Tongue (tissue), 2 donors: ENCODE data around the gene STXBP5. TPM values are rescaled to one million over a fixed set of nuclear protein-coding genes. Genes with fewer than 3 reads are reported as not detected.
"Not testable (repeated sequence)": the region's sequence is repeated elsewhere in the genome, so short reads cannot be mapped to it uniquely, and the experiment has no call there.

Source experiments
- DNase-seq: peaks from one replicate; pipeline ENCODE4 v3.0.0-alpha.2; 2015
- total RNA-seq: library from RNA; depleted of rRNA; stranded (reverse); fragments of >200 nt; gene quantifications from one replicate; pipeline ENCODE4 v1.2.3, GENCODE V29; 2014

Gene STXBP5
- total RNA-seq, 1 donor from 2014 or later: 33.7 TPM

DNA sequence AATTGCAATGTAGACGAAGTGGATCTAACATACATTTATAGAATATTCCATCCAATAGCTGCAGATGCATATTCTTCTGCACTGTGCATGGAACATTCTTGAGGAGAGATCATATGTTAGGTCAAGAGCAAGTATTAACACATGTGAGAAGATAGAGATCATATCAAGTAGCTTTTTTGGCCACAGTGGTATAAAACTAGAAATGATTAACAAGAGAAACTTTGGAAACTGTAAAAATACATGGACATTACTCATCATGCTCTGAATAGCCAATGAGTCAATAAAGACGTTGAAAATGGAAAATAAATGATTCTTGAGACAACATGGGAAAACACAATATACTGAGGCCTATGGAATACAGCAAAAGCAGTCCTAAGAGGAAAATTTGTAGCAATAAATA, 94.2 kb downstream of the STXBP5 start:
- no peak for DNase-seq

DNA sequence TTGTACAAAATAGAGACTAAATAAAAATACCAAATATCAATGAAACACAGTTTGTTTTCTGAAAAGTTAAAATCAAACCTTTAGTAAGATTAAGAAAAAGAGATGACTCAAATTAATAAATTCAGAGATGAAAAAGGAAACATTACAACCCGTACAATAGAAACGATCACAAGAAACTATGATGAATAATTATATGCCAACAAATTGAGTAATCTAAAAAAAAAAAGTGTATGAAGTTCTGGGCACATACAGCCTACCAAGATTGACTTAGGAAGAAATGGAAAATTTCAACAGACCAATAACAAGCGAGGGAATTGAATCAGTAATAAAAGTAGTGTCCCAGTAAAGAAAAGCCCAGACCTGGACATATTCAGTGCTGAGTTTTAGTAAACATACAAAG, 94.8 kb downstream of the STXBP5 start:
- DNase-seq: no peak

DNA sequence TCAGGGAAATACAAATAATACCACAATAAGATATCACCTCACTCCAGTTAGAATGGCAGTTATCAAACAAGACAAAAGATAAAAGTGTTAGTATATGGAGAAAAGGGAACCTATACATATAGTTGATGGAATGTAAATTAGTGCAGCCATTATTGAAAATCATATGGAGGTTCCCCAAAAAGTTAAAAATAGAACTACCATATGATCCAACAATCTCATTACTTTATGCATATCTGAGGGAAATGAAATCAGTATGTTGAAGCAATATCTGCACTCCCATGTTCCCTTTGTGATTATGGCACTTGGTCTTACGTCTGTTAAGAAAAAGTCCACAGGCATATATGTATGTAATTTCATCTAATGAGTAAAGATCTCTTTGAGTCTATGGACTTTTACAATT, 96.9 kb downstream of the STXBP5 start:
- DNase-seq: no peak

DNA sequence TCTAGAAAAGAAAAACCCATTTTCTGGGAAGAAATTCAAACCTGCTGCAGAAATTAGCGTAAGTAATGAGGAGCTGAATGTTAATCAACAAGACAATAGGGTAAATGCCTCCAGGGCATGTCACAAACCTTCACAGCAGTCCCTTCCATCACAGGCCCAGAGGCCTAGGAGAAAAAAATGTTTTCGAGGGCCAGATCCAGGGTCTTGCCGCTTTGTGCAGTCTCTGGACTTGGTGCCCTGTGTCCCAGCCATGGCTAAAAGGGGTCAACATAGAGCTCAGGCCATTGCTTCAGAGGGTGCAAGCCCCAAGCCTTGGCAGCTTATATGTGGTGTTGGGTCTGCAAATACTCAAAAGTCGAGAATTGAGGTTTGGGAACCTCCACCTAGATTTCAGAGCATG, 99.8 kb downstream of the STXBP5 start:
- DNase-seq: no peak

DNA sequence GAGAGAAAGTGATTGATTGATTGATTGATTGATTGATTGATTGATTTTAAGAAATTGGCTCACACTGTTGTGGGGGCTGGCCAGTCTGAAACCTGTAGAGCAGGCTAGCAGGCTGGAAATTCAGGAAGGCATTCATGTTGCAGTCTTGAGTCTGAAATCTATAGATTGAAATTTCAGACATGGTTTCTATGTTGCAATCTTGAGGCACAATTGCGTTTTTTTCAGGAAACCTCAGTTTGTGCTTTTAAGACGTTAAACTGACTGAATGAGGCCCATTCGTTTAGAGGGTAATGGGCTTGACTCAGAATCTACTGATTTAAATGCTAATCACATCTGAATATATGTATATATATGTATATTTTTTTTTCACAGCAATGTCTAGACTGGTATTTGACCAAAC, 106.3 kb downstream of the STXBP5 start:
- no peak for DNase-seq

DNA sequence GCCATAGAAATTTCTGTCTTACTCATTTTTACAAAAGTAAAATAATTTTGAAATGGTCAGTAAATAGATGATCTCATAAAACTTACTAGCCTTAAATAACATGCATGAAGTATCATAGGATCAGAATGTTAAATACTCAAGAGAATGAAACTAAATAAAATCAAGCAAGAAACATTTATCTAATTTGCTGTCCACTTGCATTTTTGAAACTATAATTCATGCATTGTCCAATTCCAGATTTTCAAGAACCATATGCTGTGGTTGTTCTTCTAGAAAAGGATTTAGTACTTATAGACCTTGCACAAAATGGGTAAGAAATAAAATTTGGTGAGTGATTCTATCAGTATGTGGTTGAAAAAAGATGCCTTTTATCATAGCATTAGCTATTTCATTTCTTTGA, 107.0 kb downstream of the STXBP5 start:
- DNase-seq: no peak

DNA sequence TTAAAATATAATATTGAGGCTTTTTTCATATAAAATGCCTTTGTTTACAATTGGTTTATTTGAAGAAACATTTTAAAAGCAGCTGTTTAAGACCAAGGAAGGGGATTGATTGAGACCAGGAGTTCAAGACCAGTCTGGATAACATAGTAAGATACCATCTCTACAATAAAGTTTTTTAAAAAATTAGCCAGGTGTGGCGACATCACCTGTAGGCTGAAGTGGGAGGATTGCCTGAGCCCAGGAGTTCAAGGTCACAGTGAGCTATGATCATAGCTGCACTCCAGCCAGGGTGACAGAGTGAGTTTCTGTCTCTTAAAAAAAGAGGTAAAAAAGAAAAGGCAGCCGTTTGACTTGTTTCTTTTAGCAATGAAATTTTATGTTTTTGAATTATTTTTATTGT, 117.0 kb downstream of the STXBP5 start:
- DNase-seq: no peak

DNA sequence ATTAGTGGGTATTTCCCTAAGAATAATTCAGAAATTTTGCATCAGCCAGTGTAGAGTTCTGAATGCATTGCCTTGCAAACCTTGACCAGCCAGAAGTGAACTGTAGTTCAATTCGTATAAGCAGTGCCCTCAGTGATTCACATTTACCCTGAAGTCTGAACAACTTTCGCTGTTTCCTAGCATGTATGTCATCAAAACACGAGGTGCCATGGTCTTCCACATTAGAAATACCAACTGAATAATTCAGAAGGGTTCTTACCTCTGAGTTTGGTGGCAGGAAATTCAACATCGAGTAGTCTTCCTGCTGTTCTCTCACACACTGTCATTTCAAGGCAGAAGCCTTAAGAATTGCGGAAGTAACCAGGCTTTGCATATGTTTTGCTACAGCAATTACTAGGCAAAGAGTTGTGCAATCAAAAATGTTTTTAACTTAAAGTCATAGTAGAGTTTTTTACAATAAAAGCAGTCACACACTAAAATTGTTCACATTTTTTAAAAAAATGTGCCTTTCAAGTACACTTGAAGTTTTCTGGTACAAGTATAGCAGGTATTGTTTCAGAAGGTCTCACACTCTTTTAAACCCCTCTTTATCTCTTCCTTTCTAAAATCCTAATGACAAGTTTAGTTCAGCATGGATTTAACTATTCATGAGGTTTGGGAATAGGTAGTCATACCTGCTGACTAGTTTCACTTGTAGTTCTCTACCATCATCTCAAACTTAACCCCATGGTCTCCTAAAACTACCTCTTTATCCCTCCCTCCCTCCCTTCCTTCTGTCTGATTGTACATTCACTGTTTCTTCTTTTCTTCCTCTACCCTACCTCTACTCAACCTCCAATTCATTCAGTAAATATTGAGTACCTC, 118.3 kb downstream of the STXBP5 start:
- DNase-seq: no peak

DNA sequence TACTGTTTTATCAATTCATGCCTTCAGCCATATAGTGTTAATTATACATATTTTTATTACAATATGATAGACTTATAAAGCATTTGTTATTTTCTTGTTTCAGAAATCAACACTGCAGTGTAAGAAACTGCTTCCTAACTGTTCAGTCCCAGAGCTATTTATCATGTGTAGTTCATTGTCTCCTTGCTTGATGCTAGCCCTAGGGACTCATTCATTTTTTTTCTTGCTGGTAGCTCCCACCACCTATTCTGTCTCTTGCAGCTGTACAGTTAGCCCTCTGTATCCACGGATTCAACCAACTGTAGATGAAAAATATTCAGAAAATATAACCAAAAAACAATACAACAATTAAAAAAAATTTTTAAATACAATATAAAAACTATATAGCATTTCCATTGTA, 121.3 kb downstream of the STXBP5 start:
- no peak for DNase-seq

DNA sequence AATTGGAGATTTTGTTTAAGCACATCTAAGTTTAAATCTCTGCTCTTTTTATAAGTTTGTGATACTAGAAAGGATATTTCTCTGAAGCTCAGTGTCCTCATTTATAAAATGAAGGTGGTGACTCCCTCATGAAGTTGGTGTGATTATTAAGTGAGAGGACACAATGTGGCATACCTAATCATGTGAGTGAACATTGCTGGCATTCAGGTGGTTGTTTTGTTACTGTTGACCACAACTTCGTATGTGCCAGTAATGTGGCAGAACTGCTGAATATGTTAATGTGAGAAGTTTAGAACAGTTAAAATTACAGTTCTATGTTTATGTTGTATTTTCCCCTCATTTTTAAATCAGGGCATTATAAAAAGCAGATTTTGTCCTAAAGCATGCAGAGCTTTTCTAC, 127.2 kb downstream of the STXBP5 start:
- DNase-seq: no peak

DNA sequence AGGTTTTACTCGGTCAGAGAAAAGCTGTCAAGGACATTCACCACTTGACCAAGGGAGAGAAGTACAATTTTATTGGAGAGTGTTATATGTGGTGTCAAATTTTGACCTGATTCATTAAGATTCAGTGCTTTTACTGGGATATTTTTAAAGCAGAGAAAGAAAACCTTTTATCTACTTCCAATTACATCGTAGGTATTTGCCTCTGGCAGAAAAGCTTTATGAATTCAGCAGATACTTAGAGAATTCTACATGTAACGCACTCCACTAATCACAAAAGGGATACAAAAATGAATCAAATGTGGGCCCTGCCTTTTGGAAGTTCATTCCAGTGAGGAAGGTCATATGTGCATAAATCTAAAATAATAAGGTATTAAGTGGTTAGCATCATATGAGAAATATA, 133.7 kb downstream of the STXBP5 start:
- DNase-seq: no peak

DNA sequence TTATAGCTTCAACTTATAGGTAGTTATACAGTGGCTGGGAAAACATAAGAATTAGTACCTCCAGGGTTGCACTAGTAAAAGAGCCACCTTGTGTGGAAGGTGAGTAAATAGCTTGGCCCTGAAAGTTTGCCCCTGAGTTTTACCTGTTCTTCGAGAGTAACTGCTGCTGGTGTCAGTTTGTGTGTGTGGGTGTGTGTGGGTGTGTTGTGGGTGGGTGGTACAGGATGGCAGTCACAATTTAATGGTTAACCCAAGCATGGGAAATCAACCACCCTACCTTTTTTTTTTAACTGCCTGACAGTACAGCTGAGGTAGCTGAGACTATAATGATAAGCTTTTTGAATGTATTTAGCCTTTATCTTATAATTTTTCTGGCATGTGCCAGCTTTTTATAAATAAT, 137.3 kb downstream of the STXBP5 start:
- no peak for DNase-seq

DNA sequence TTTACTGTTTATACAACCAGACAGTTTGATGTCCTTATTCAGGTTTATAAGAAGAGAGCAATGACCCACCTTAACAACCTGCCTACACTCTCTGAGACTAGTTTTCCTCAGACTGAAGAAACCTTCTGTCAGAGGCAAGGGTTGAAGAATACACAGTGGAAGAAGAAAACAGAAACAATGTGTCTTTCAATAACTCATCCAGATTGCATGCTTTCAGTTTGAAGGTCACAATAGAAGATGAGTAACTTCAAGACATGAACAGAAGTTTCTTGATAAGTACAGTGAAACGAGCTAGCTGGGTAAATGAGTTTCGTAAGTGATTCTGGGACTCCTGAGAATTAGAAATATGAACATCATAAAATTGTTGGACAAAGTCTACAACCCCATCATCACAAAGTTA, 141.7 kb downstream of the STXBP5 start:
- DNase-seq: no peak

DNA sequence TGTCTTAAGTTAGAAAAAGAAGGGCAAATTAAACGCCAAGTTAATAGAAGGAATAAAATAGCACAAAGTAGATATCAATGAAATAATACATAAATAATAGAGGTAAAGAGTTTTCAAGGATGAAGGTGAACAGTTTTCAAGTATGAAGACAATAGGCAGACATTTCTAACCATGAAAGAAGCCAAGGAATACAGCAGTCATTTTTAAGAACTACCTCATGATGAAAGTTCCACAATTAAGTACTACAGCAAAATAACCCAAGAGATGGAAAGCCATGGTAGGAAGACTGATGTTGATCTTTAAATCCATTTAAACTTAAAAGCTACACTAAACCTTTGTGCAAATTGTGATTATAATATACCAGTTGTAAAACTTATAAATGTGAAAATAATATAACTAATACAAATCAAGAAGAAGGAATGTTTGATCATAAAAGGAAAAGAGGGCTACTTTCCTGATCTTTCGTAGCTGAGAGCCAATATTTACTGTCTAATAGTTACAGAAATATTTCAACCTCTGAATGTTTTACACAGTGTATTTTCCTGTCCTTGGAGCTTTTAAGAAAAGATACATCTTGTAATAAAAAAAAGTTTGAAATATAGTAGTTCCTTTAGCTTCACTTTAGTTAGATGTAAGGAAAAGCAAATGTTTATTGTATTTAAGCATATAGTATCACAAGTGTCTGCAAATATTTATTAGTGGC, 143.1 kb downstream of the STXBP5 start:
- no peak for DNase-seq

DNA sequence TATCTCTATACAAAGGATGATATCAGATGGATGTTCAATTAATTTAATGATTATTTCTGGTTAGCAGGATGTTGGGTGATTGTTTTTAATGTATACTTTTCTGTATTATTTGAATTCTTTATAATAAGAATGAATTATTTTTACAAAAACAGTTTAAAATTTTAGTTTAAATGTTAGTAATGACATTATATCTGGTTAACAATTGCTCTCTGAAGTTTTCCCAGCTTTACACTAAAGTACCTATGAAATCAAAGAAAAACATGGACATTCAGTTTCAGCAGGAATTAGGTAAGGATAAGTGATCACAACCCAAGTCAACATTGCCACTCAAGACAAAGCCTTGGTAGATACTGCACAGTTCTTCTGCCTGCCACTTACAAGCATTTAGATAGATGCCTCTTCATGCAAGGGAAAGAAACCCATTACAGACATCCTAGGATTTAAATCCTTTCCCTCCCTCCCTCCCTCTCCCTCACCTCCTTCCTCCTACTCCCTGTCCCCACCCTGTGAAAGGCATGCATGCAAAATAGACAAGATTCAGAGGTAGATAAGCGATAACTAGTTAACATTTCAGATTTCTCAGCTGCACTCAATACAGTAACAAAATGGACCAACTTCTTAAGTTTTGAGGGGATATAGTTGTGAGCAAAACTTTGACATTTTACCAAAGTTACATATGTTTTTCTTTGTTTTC, 143.8 kb downstream of the STXBP5 start:
- DNase-seq: no peak

DNA sequence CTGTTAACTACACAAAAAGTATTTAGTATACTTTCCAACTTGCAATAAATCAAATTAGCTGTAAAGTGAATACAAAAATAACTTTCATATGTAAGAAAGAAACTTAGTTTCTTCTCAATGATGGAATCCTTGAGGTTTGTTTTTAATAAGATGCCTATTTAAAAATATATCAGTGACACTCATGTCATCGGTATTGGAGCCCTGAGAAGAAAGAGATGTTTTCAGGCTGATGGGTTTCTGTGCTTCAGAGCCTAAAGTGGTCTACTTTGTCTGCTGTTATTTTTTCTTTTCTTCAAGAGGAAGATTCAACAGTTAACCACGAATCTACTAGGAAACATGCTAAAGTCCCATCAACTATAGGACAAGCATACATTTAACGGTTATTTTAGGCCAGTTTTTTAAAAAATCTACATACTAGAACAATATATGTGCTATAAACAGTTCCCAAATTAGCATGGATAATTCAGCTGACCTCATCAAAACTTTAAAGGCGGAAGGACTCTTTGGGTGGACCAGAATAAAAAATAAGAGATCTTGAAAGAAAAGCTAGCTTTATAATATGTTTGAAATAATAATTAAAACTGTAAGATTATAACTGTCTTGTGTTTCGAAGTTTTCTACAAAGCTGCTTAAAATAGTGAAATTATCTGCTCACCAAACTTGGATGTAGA, 157.2 kb downstream of the STXBP5 start:
- no peak for DNase-seq

DNA sequence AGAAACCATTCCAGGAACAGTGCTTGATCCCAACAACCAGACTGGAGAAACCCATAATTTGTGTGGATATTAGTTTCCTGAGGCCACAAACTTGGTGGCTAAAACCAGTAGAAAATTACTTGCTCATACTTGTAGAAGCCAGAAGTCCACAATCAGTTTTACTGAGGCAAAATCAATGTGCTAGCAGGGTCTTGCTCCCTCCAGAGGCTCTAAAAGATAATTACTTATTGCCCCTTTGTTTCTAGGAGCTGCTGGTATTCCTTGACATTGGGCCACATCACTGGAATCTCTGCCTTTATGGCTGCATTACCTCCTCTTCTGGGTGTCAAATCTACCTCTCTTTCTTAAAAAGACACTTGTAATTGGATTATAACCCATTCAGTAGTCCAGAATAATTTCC, 162.1 kb downstream of the STXBP5 start:
- no peak for DNase-seq

DNA sequence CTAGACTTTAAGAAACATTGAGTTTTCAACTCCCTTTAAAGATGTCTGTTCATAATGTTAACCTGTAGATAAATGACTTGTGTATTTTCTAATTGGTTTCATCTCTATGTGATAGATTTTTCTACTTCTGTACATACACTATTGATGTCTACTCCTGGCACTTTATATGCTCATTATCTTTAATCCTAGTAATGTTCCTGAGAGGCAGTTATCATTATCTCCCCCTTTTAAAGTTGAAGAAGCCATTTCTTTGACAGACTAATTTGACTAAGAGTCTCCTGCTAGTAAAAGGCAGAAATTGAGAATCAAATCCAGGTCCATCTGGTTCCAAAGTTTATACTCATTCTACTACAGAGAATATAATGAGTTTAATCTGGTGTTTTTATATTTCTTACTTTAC, 167.1 kb downstream of the STXBP5 start:
- DNase-seq: no peak

DNA sequence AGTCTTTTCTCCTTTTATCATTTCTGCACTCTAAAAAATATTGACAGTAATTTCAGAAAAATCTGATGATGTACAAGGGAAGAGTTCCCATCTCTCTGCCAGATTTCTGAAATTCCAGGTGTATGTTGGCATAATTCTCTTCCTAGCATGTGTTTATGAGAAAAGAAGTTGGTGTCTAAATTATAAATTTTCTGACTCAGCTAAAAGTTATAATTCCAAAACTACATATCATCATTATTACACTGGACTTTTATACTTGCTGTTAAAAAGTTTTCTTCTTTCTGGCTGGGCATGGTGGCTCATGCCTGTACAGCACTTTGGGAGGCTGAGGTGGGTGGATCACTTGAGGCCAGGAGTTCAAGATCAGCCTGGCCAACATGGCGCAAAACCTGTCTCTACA, 168.6 kb downstream of the STXBP5 start:
- no peak for DNase-seq

DNA sequence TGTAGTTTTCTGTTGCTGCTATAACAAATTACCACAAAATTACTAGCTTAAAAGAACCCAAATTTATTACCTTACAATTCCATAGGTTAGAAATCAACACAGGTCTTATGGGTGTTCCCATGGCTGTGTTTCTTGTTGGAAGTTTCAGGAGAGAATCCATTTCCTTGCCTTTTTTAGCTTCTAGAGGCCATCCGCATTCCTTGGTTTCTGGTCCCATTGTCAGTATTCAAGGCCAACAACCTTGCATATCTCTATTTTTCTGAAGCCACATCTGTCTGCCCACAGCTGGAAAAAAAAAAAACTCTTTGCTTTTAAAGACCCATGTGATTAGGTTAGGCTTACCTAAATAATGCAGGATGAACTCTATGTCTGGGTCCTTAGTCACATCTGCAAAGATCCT, 174.6 kb downstream of the STXBP5 start:
- no peak for DNase-seq

DNA sequence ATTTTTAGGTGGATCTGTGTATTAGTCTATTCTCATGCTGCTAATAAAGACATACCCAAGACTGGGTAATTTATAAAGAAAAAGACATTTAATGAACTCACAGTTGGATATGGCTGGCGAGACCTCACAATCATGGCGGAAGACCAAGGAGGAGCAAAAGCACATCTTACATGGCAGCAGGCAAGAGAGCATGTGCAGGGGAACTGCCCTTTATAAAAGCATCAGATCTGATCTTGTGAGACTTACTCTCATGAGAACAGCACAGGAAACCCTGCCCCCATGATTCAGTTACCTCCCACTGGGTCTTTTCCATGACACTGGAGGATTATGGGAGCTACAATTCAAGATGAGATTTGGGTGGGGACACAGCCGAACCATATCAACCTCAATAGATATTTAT, 176.6 kb downstream of the STXBP5 start:
- DNase-seq: not testable (repeated sequence)

DNA sequence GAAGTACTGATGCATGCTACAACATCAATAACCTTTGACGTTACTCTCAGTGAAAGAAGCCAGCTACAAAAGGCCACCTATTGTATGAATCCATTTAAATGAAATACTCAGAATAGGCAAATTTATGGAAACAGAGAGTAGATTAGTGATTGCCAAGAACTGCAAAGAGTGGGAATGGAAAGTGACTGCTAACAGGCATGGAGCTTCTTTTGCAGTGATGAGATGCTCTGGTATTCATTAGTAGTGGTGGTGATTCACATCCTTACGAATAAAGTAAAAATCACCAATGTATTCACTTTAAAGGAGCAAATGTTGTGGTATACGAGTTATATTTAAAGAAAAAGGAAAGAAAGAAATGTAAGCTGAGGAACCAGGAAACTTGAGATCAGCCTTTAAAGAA, 177.5 kb downstream of the STXBP5 start:
- no peak for DNase-seq
